Motor neuron (in vitro differentiated cells): ENCODE data around the gene CASTOR2. TPM values are rescaled to one million over a fixed set of nuclear protein-coding genes. Genes with fewer than 3 reads are reported as not detected.
A peak's percentile ranks its signal among the peaks of the same experiment; 100 is the strongest.

Source experiments
- ATAC-seq, 8 experiments: fragments of 200-7000 bp; cut with Tn5 transposase; replicated peaks in 6 of 8; 2 replicates each; pipeline ENCODE4 v1.8.0; 2021; ENCODE audit warnings: mild to moderate bottlenecking in 8 of 8, moderate library complexity in 8 of 8
- H3K27ac ChIP-seq, 2 donors: fragments of 250-450 bp; sonication (Bioruptor Pico); 2 replicates each; pipeline ENCODE4 v1.9.0; 2021; ENCODE audit warnings: antibody characterized with exemption in 2 of 2, mild to moderate bottlenecking in 2 of 2, moderate library complexity in 1 of 2
- H3K4me1 ChIP-seq, 2 donors: fragments of 250-450 bp; sonication (Bioruptor Pico); replicated peaks in 1 of 2; 2 replicates each; pipeline ENCODE4 v1.6.1; 2021; ENCODE audit warnings: antibody characterized with exemption in 2 of 2, mild to moderate bottlenecking in 2 of 2, moderate library complexity in 1 of 2
- H3K4me3 ChIP-seq, 5 donors: fragments of 250-450 bp; sonication (Bioruptor Pico); 2 replicates each; pipeline ENCODE4 v1.9.0; 2021; ENCODE audit warnings: antibody characterized with exemption in 5 of 5, mild to moderate bottlenecking in 5 of 5, moderate library complexity in 4 of 5
- WGBS, 10 experiments: fragments of 450-650 bp; shearing (Covaris generic); methylation state at CpG; one replicate each; pipeline ENCODE4 v1.0.0; 2022; 5-methylcytosine and 5-hydroxymethylcytosine counted together
- in situ Hi-C, 9 experiments: fragments of 400-800 bp; cut with MboI; loops; one replicate each; pipeline ENCODE4 v1.15.0; 2021; ENCODE audit warnings: low sequenced_read_pairs in 9 of 9, low pct_unique_long_range_greater_than_20kb in 2 of 9; ENCODE audit not compliant: unreplicated experiment in 9 of 9
- total RNA-seq, 8 experiments: library from RNA; unstranded; fragments of 300-600 nt; gene quantifications; 2 replicates each; pipeline versions ENCODE4 v1.2.3 to v1.2.4, GENCODE V29; 2022

CASTOR2 gene
- total RNA-seq, 8 experiments from 2014 or later: 3.9 to 26.2 (median 14.4) TPM

- Histone ChIP-seq H3K4me3 (no peak overlapping the region), H3K4me1 (peaks cover 0 to 6% of the 10 kb centered on the region in 2 donors), H3K27ac (no peak overlapping the region)
- in situ Hi-C loops: no loop called here
- no peak for ATAC-seq
- WGBS, 10 experiments: 80 to 100% (median 100%) methylated on average over 1 to 4 of the region's 18 CpGs; no CpG with 5 or more reads in 6 of the 10 experiments
Observed at GRCh38 chr7:75017832-75018231, 53.3 kb downstream of the CASTOR2 start.

GRCh38 chr7:75018570-75019364, 54.3 kb downstream of the CASTOR2 start:
- peaks cover 0 to 6% of the 10 kb centered on the region in 2 donors for H3K4me1 ChIP-seq
- no peak overlapping the region for H3K27ac ChIP-seq
- in situ Hi-C loops: no loop called here
- no peak for ATAC-seq
- H3K4me3 ChIP-seq: no peak overlapping the region
- WGBS, 10 experiments: 56 to 93% (median 84%) methylated on average over 3 to 7 of the region's 12 CpGs; no CpG with 5 or more reads in 7 of the 10 experiments

GRCh38 chr7:75019800-75020199, 55.3 kb downstream of the CASTOR2 start:
- no peak overlapping the region for H3K4me3 ChIP-seq
- WGBS, 10 experiments: 87 to 97% methylated on average over 3 to 6 of the region's 14 CpGs; no CpG with 5 or more reads in 8 of the 10 experiments
- in situ Hi-C loops: no loop called here
- H3K4me1 ChIP-seq: peaks cover 0 to under 1% of the 10 kb centered on the region in 2 donors
- no peak overlapping the region for H3K27ac ChIP-seq
- no peak for ATAC-seq

- H3K27ac ChIP-seq: no peak overlapping the region
- in situ Hi-C loops: loop anchor here in 1 of 9 experiments (25.0 kb wide), 1 partner anchor 613 kb away; no protein-coding TSS in a partner anchor
- peak in 2 of 8 experiments; percentile 13 to 14 for ATAC-seq
- no peak overlapping the region for H3K4me3 ChIP-seq
- WGBS, 10 experiments: 100% methylated on average over 1 of the region's 17 CpGs; no CpG with 5 or more reads in 9 of the 10 experiments
- H3K4me1 ChIP-seq: no peaks in the 10 kb centered on the region
Observed at GRCh38 chr7:75024922-75025321, 60.4 kb downstream of the CASTOR2 start.

GRCh38 chr7:75028299-75028698, 63.8 kb downstream of the CASTOR2 start:
- WGBS, 10 experiments: 60 to 100% methylated on average over 1 of the region's 9 CpGs; no CpG with 5 or more reads in 8 of the 10 experiments
- ATAC-seq: no peak
- in situ Hi-C loops: loop anchor here in 1 of 9 experiments (25.0 kb wide), 1 partner anchor 616 kb away; no protein-coding TSS in a partner anchor
- Histone ChIP-seq H3K4me1 (no peaks in the 10 kb centered on the region), H3K27ac (no peak overlapping the region), H3K4me3 (no peak overlapping the region)

- in situ Hi-C loops: loop anchor here in 1 of 9 experiments (25.0 kb wide), 1 partner anchor 621 kb away; no protein-coding TSS in a partner anchor
- WGBS, 10 experiments: 43 to 100% (median 77%) methylated on average over 1 to 6 of the region's 8 CpGs; no CpG with 5 or more reads in 1 of the 10 experiments
- no peaks in the 10 kb centered on the region for H3K4me1 ChIP-seq
- ATAC-seq: peak in 2 of 8 experiments; percentile 19 to 35
- no peak overlapping the region for H3K27ac ChIP-seq
- H3K4me3 ChIP-seq: no peak overlapping the region
Observed at GRCh38 chr7:75033064-75033463, 68.6 kb downstream of the CASTOR2 start.

DNA sequence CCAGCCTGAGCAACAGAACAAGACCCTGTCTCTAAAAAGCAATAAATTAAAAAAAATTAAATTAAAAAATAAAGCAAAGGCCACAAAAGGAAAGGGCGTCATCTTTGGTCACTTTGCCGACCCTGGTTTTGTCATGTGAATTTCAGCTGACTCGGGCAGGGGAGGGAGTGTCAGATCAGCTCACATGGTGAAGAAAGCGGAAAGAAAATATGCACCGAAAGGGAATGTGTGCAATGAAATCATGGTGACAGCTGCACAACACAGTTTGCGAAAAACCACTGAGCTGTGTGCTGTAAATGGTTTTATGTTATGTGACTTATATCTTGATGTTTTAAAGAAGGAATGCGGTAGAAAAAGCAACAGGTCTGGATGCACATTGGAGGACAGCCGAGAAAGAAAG, 69.3 kb downstream of the CASTOR2 start:
- Histone ChIP-seq H3K27ac (no peak overlapping the region), H3K4me1 (no peaks in the 10 kb centered on the region), H3K4me3 (no peak overlapping the region)
- in situ Hi-C loops: loop anchor here in 1 of 9 experiments (25.0 kb wide), 1 partner anchor 622 kb away; no protein-coding TSS in a partner anchor
- ATAC-seq: peak in 1 of 8 experiments; percentile 9
- 54 to 81% (median 72%) methylated on average over 2 to 8 of the region's 8 CpGs for WGBS, 10 experiments

GRCh38 chr7:75038508-75038907, 74.0 kb downstream of the CASTOR2 start:
- Histone ChIP-seq H3K27ac (no peak overlapping the region), H3K4me3 (no peak overlapping the region), H3K4me1 (no peaks in the 10 kb centered on the region)
- ATAC-seq: peak in 2 of 8 experiments; percentile 18 to 36
- 60 to 100% (median 78%) methylated on average over 1 to 5 of the region's 8 CpGs; no CpG with 5 or more reads in 6 of the 10 experiments for WGBS, 10 experiments
- in situ Hi-C loops: loop anchor here in 1 of 9 experiments (25.0 kb wide), 1 partner anchor 626 kb away; no protein-coding TSS in a partner anchor

DNA sequence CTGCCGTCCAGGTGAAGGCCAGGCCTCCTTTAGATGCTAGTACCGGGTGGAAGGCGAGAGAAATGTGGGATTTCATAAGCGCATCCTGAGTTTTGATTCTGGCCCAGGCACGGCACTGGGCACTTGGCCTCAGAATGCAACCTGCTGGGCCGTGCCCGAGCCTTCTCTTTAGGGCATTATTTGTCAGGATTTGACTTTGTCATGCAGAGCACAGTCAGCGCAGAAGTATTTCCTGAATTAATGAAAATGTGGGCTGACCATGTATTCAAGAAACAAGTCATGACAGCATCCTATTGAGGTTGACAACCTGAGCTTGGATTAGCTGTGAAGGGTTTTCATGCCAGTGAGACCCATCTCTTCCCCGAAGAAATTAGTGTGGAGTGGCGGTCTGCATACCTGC, 74.7 kb downstream of the CASTOR2 start:
- H3K27ac ChIP-seq: no peak overlapping the region
- ATAC-seq: no peak
- H3K4me1 ChIP-seq: no peaks in the 10 kb centered on the region
- WGBS, 10 experiments: 86 to 100% (median 92%) methylated on average over 2 to 6 of the region's 10 CpGs; no CpG with 5 or more reads in 4 of the 10 experiments
- no peak overlapping the region for H3K4me3 ChIP-seq
- in situ Hi-C loops: loop anchor here in 1 of 9 experiments (25.0 kb wide), 1 partner anchor 627 kb away; no protein-coding TSS in a partner anchor

DNA sequence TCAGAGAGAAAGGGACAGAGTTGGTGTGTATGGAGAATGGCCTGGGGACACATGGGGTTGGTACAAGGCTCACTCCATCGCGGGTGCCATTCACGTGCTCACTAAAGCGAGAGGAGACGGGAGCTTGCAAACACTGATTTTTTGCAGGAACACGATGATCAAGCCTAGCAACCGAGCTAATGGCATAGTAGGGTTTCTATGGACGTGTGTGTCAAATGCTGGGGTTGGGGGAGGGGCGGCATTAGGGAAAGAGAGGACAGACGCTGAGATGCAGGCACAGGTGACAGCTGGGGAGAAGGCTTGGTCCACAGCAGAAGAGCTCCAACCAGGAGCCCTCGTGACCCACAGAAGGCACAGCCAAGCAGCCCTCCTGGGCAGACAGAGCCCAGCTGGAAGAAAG, 75.2 kb downstream of the CASTOR2 start:
- ATAC-seq: peak in 2 of 8 experiments; percentile 18 to 54
- Histone ChIP-seq H3K4me3 (no peak overlapping the region), H3K27ac (no peak overlapping the region), H3K4me1 (no peaks in the 10 kb centered on the region)
- in situ Hi-C loops: loop anchor here in 1 of 9 experiments (25.0 kb wide), 1 partner anchor 627 kb away; no protein-coding TSS in a partner anchor
- WGBS, 10 experiments: 50 to 100% (median 97%) methylated on average over 1 to 6 of the region's 11 CpGs; no CpG with 5 or more reads in 5 of the 10 experiments

DNA sequence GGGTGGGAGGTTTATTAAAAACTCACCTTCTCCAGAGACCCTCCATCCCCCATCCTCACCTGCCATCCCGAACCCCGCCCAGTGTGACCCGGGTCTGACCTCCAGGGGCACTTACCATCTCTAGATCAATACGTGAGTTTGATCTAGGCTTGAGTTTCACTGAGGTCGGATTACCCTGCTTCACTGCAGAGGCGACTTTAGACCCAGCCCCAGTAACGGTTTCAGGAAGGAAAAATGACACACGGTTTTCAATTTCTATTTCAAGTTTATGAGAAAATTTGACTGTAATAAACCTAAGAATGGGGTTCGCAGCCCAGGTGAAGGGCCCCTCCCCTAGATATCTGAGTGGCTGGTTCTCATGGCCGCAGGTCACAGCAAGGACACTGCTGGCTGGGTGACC, 76.0 kb downstream of the CASTOR2 start:
- no peak for ATAC-seq
- no peaks in the 10 kb centered on the region for H3K4me1 ChIP-seq
- no peak overlapping the region for H3K4me3 ChIP-seq
- no peak overlapping the region for H3K27ac ChIP-seq
- 20 to 100% (median 93%) methylated on average over 1 to 6 of the region's 10 CpGs; no CpG with 5 or more reads in 3 of the 10 experiments for WGBS, 10 experiments
- in situ Hi-C loops: loop anchor here in 1 of 9 experiments (25.0 kb wide), 1 partner anchor 628 kb away; no protein-coding TSS in a partner anchor

DNA sequence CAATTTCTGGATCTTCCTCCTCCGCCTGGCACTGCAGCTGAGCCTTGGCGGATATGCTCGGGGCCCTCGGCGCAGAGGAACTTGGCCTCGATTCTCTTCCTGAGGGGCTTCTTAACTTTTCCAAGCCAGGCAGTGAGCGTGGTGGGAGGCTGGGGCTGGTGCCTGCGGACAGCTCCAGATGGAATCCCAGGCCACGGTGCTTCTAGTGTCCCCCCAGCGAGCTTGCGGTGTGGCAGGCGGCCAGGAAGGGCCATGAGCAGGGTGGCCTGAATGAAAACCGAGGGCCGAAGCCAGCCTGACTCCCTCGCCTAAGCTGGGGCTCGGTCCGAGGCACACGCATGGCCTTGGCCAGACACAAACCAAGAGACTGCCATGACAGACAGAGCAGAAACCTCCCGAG, 77.8 kb downstream of the CASTOR2 start:
- in situ Hi-C loops: loop anchor here in 1 of 9 experiments (25.0 kb wide), 1 partner anchor 630 kb away; no protein-coding TSS in a partner anchor
- Histone ChIP-seq H3K4me1 (peaks cover 0 to 4% of the 10 kb centered on the region in 2 donors), H3K27ac (no peak overlapping the region), H3K4me3 (no peak overlapping the region)
- 77 to 100% (median 97%) methylated on average over 1 to 11 of the region's 19 CpGs; no CpG with 5 or more reads in 3 of the 10 experiments for WGBS, 10 experiments
- ATAC-seq: no peak
